Measurements from ENCODE around the gene APOC4. TPM values are rescaled to one million over a fixed set of nuclear protein-coding genes. Genes with fewer than 3 reads are reported as not detected.

The APOC4 gene
- total RNA-seq, 1 experiment from 2014 or later: not detected

DNA sequence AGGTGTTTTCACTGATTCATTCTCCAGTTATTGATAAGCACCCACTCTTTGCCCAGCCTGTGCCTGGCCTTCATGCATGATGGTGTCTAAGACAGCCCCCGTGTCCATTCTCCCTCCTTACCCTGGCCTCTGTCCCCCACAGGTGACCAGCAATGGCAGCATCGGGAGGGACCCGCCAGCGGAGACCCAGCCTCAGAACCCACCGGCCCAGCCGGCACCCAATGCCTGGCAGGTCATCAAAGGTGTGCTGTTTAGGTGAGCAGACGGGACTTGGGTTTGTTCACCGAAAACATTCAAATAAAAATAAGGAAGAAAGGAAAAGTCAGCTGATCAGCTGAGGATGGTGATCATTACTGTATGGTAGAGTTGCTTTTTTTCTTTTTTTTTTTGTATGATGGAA is 19.8 kb downstream of the APOC4 start:
- Histone ChIP-seq H3K14ac (ENCODE audit: insufficient read depth, low read length) (no peak overlapping the region), H3T11ph (ENCODE audit: low read length) (no peak overlapping the region), H3K27me3 (ENCODE audit: insufficient read depth, low read length) (no peaks in the 10 kb centered on the region), H3K79me1 (ENCODE audit: insufficient read depth, low read depth, low read length, poor library complexity, severe bottlenecking) (peaks cover 9% of the 10 kb centered on the region), H4K91ac (ENCODE audit: insufficient read length, low read depth, low read length) (no peak overlapping the region), H4K20me1 (ENCODE audit: control insufficient read depth, insufficient read depth, insufficient read length) (no peaks in the 10 kb centered on the region), H2BK15ac (ENCODE audit: low read depth, low read length) (no peak overlapping the region), H3K9ac (ENCODE audit: extremely low read depth, insufficient read length, low read length) (no peak overlapping the region), H3K4me1 (ENCODE audit: insufficient read depth, low read length) (no peaks in the 10 kb centered on the region), H3K4ac (ENCODE audit: low read depth, low read length) (no peak overlapping the region), H4K8ac (replicated peaks; ENCODE audit: insufficient read length, low read depth, low read length) (no peak overlapping the region), H2BK5ac (ENCODE audit: insufficient read length, low read length) (no peak overlapping the region), H3K27ac (ENCODE audit: insufficient read length, low read depth, low read length) (no peak overlapping the region), H3K79me2 (ENCODE audit: insufficient read depth, low read length) (peaks cover 23% of the 10 kb centered on the region; the same call in 1 of the 2 replicates), H2BK20ac (ENCODE audit: low read depth, low read length, poor library complexity, severe bottlenecking) (no peak overlapping the region), H3K56ac (ENCODE audit: insufficient read length, low read depth, low read length) (no peak overlapping the region), H3K23me2 (ENCODE audit: insufficient read length, low read depth, low read length, poor library complexity, severe bottlenecking) (peaks cover 2% of the 10 kb centered on the region), H3K4me2 (ENCODE audit: insufficient read depth, insufficient read length, low read length) (no peak overlapping the region), H3K23ac (ENCODE audit: insufficient read length, low read depth, low read length) (no peak overlapping the region), H3K9me3 (ENCODE audit: control insufficient read depth, low read depth, low read length) (no peaks in the 10 kb centered on the region), H2AFZ (ENCODE audit: low read length) (no peak overlapping the region), H4K5ac (ENCODE audit: insufficient read length, low read depth, low read length) (no peak overlapping the region), H3K18ac (ENCODE audit: insufficient read length, low read depth, low read length) (no peak overlapping the region), H2BK120ac (ENCODE audit: low read depth, low read length, poor library complexity, severe bottlenecking) (no peak overlapping the region), H2AK5ac (ENCODE audit: insufficient read length, low read length) (no peak overlapping the region), H2BK12ac (ENCODE audit: insufficient read length, low read depth, low read length) (no peak overlapping the region)
- no peaks in the 10 kb centered on the region for H3K27me3 Mint-ChIP-seq (ENCODE audit: low read depth)
- H3K4me3 Mint-ChIP-seq: no peak overlapping the region
- WGBS (ENCODE audit: extremely low coverage, insufficient read length, low lambda C conversion rate): no CpG with 5 or more reads among the region's 8 CpGs
- H3K36me3 Mint-ChIP-seq (ENCODE audit: insufficient read depth in 1 of 3, low read depth in 3 of 3): peaks cover 16 to 41% (median 39%) of the 10 kb centered on the region in 3 experiments; a peak in 6 of 7 replicates
- H3K9me3 Mint-ChIP-seq: no peaks in the 10 kb centered on the region
- TF ChIP-seq, protein P1, sequence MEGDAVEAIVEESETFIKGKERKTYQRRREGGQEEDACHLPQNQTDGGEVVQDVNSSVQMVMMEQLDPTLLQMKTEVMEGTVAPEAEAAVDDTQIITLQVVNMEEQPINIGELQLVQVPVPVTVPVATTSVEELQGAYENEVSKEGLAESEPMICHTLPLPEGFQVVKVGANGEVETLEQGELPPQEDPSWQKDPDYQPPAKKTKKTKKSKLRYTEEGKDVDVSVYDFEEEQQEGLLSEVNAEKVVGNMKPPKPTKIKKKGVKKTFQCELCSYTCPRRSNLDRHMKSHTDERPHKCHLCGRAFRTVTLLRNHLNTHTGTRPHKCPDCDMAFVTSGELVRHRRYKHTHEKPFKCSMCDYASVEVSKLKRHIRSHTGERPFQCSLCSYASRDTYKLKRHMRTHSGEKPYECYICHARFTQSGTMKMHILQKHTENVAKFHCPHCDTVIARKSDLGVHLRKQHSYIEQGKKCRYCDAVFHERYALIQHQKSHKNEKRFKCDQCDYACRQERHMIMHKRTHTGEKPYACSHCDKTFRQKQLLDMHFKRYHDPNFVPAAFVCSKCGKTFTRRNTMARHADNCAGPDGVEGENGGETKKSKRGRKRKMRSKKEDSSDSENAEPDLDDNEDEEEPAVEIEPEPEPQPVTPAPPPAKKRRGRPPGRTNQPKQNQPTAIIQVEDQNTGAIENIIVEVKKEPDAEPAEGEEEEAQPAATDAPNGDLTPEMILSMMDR (conservative IDR thresholded peaks at IDR 0.05): no peak
- peaks cover under 1 to 8% of the 10 kb centered on the region in 2 experiments; a peak in 2 of 4 replicates for H3K4me1 Mint-ChIP-seq
- H3K27ac Mint-ChIP-seq: no peak overlapping the region
- DNase-seq: no peak

Measured in H9 (cell line).